Activated CD4-positive, alpha-beta T cell treated with anti-CD3 and anti-CD28 coated beads, Interleukin-2, amount 50 U/mL, for 16 hours (primary cell): ENCODE data around the gene ORAI2.
"Not testable (repeated sequence)": the region's sequence is repeated elsewhere in the genome, so short reads cannot be mapped to it uniquely, and the experiment has no call there.

Experiments used
- DNase-seq: peaks from one replicate; pipeline ENCODE4 v3.0.0-alpha.2; 2020

The ORAI2 gene

DNA sequence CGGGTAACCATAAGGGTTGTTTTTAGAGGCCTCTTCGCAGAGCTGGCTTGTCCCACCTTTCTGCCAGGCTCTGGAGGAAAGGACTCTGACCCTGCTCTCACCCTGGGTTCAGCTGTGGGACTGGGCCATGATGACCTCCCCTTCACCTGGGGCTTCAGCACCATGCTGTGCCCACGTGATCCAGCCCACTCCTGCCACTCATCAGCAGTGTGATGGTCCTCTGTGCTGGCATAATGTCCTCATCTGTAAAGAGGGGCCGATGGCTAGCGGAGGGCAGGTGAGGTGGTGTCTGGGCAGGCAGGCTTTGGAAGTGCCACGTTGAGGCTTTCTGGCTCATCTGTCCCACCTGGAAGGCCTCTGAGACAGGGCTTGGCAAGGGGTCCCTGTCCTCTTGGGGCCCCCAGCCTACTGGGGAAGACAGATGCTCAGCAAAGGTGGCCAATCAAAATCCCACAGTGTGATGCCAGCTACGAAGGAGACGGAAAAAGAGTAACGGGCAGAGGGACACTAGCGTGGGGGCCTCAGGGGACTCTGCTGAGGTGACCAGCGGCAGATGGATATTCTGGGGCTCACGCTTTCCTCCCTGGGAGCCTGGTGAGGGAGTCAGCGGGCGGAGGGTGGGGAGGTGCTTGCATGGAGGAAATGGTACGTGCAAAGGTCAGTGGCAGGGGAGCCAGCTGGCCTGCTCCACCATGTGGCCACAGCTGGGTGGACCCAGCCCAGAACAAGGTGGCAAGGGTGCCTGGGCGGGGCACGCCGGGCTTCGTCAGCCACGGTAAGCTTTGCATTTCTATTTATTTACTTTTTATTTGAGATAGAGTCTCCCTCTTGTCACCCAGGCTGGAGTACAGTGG, 36.8 kb downstream of the ORAI2 start:
- no peak for DNase-seq

- DNase-seq, result no peak
Measured at GRCh38 chr7:102471791-102472125, 38.4 kb downstream of the ORAI2 start.

DNA sequence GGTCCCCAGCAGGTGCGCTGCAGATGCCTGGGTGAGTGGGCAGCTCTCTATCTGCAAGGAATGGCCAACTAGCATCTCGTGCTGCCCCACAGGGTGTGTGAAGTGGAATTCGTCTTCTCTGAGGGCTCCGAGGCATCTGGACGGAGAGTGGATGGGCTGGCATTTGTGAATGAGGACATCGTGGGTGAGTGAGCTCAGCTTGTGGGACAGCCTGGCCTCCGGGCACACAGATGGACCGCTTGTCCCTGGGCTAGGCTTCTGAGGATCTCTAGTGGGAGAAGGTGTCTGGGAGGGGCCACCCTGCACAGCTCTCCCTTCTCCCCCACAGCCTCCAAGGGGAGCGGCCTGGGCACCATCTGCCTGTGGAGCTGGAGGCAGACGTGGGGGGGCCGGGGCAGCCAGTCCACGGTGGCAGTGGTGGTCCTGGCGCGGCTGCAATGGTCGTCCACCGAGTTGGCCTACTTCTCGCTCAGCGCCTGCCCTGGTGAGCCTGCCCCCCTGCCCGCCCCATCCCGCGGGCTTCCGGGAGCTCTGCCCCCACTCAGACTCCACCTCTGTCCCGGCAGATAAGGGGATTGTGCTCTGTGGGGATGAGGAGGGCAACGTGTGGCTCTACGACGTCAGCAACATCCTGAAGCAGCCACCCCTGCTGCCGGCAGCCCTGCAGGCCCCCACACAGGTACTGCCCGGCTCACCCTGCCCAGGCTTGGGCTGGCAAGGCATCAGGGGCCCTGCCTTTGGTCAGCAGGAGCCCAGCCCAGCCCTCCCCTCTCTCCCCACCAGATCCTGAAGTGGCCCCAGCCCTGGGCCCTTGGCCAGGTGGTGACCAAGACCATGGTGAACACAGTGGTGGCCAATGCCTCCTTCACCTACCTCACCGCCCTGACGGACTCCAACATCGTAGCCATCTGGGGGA, 39.0 kb downstream of the ORAI2 start:
- no peak for DNase-seq

GRCh38 chr7:102473271-102473991, 40.1 kb downstream of the ORAI2 start:
- no peak for DNase-seq

- not testable (repeated sequence) for DNase-seq
Measured at GRCh38 chr7:102474116-102474515, 40.7 kb downstream of the ORAI2 start.

GRCh38 chr7:102474736-102475435, 41.5 kb downstream of the ORAI2 start:
- not testable (repeated sequence) for DNase-seq

- DNase-seq, result peak; percentile 95
Measured at GRCh38 chr7:102478314-102479208, 45.2 kb downstream of the ORAI2 start, which contains the start of gene POLR2J. POLR2J (minus strand) TSS chr7:102478922; CDS start chr7:102478860, 62 bp downstream.

DNA sequence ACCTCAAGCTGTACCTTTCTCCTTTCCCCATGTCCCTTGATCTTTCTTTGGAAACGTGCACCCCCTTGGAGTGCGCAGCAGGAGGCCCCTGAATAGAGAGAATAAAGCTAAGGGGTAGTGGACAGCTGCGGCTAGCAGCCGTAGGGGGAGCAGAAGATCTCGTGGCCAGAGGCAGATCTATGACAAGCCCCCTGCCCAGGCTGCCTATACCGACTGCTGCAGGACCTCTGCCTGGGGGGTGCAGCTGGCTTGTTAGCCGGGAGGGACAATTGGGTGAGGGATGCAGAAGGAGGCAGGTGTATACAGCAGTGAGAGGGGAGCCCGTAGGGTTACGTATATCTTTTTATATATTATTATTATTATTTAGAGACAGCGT, 45.8 kb downstream of the ORAI2 start:
- DNase-seq, result not testable (repeated sequence)

GRCh38 chr7:102479982-102480637, 46.7 kb downstream of the ORAI2 start:
- peak; percentile 48 for DNase-seq

DNA sequence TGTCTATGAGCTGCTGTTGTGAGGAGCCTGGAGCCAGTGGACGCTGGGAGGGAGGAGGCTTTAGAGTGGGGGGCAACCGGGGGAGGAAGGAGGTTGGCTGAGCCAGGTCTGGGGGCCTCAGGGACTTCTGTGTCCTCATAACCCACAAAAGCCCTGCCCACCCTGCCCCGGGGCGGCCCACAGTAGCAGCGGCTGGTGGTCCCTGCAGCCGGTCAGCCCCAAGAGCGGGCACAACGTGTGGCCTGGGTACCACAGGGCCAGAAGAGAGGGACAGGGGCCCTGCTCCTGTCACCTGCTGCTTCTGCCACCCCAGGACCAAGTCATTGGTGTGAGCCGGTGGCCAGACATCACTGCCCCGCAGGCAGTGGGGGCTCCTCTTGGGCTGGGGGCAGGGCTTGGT, 48.6 kb downstream of the ORAI2 start:
- DNase-seq, result not testable (repeated sequence)

- not testable (repeated sequence) for DNase-seq
Measured at GRCh38 chr7:102484317-102484716, 50.9 kb downstream of the ORAI2 start.

GRCh38 chr7:102490529-102491075, 57.2 kb downstream of the ORAI2 start:
- DNase-seq, result peak; percentile 38

GRCh38 chr7:102493220-102493935, 60.0 kb downstream of the ORAI2 start:
- DNase-seq, result not testable (repeated sequence)

DNA sequence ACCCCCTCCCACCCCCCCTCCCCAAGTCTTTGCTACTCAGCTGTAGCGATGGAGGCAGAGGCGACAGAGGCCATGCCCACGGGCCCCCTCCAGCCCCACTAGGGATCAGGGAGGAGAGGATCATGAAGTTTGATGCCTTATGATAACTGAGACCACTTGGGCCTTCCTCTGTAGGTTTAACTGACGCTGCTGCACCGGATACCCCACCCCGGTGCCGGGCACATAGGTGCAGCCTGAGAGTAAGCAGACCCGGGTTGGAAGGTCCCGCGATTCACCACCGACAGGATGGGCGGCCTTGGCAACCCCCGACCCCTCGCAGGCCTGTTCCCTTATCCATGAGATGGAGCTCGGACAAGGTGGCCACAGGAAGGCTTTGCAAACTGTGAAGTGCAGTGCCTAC, 60.7 kb downstream of the ORAI2 start:
- not testable (repeated sequence) for DNase-seq

DNA sequence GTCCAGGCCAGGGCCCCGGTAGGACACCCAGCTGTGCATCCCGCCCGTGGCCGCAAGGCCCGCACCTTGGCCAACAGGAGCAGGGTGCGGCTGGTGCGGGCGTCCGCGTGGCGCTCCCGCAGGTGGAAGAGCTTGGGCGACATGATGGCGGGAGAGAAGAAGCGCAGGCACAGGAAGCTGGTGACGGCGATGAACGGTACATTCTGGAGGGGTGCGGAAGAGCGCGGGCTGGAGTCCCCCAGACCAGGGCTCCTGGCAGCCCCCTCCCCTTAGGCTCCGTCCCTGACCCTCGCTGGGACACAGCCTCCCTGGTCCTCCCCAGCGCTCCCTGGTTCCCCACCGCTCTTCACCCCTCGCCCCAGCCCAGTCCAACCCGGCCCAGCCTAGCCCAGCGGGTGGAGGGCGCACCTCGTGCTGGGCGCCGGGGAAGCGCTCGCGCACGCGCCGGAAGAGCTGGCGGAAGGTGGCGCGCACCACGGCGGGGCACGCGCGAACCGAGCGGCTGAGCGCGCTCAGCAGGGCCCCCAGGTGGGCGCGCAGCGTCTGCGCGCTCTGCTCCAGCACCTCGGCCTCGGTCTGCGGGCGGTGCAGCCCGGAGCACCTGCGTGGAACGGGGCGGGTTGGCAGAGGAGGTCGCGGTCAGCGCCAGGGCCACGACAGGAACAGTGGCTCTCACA, 61.2 kb downstream of the ORAI2 start:
- DNase-seq, result not testable (repeated sequence)

- DNase-seq, result not testable (repeated sequence)
Measured at GRCh38 chr7:102496861-102497260, 63.5 kb downstream of the ORAI2 start.

DNA sequence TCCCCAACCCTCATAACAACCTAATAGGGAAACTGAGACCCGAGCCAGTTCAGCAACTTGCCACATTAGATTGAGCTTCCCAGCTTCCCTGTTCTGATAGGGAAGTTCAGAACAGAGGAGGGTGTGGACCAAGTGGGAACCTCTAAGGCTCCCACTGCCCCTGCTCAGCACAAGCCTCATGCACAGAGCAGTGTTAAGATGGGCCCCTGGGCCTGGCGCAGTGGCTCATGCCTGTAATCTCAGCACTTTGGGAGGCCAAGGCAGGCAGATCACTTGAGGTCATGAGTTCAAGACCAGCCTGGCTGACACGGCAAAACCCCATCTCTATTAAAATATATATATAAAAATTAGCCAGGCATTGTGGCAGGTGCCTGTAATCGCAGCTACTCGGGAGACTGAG, 63.9 kb downstream of the ORAI2 start:
- DNase-seq, result not testable (repeated sequence)

GRCh38 chr7:102498321-102498720, 64.9 kb downstream of the ORAI2 start:
- not testable (repeated sequence) for DNase-seq

DNA sequence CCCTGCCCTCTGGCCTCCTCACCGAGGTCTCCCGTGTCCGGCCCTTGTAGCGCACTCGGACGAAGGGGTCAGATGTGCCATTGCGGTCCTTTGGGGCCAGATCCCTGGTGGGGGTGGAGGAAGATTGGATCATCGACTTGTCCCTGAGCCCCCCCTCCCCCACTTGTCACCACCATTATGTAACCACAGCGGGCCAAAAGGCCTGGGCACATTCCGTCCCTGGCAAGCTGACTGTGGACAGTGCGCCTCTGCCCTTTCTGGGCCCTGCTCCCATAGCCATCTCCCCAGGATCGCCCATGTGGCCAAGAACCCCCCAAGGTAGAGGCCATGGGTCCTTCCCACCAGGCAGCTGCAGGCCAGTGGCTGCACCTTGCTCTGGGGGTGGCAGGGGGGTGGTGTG, 69.8 kb downstream of the ORAI2 start:
- DNase-seq, result not testable (repeated sequence)
